Inflammatory macrophage treated with lipopolysaccharide for 1 hour (primary cell): ENCODE measurements around the gene SLC35G6.

Experiments used
- DNase-seq, 2 donors: peaks; one replicate each; pipeline ENCODE4 v3.0.0-alpha.2; 2020 to 2022

SLC35G6 gene

GRCh38 chr17:7508145-7508544 is 26.9 kb downstream of the SLC35G6 start:
- DNase-seq, result no peak

- no peak for DNase-seq
Observed at GRCh38 chr17:7508846-7509245, 27.6 kb downstream of the SLC35G6 start.

- no peak for DNase-seq
Observed at GRCh38 chr17:7509937-7510336, 28.7 kb downstream of the SLC35G6 start.

- DNase-seq, result no peak
Observed at GRCh38 chr17:7511108-7511507, 29.9 kb downstream of the SLC35G6 start.

GRCh38 chr17:7512105-7512504 is 30.9 kb downstream of the SLC35G6 start:
- DNase-seq, result no peak

GRCh38 chr17:7512824-7513540 is 31.7 kb downstream of the SLC35G6 start:
- DNase-seq, result no peak

DNA sequence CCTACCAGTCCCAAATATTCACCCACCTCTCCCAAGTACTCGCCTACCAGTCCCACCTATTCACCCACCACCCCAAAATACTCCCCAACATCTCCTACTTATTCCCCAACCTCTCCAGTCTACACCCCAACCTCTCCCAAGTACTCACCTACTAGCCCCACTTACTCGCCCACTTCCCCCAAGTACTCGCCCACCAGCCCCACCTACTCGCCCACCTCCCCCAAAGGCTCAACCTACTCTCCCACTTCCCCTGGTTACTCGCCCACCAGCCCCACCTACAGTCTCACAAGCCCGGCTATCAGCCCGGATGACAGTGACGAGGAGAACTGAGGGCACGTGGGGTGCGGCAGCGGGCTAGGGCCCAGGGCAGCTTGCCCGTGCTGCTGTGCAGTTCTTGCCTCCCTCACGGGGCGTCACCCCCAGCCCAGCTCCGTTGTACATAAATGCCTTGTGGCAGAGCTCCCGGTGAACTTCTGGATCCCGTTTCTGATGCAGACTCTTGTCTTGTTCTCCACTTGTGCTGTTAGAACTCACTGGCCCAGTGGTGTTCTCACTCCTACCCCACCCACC is 32.7 kb downstream of the SLC35G6 start:
- DNase-seq, result no peak

DNA sequence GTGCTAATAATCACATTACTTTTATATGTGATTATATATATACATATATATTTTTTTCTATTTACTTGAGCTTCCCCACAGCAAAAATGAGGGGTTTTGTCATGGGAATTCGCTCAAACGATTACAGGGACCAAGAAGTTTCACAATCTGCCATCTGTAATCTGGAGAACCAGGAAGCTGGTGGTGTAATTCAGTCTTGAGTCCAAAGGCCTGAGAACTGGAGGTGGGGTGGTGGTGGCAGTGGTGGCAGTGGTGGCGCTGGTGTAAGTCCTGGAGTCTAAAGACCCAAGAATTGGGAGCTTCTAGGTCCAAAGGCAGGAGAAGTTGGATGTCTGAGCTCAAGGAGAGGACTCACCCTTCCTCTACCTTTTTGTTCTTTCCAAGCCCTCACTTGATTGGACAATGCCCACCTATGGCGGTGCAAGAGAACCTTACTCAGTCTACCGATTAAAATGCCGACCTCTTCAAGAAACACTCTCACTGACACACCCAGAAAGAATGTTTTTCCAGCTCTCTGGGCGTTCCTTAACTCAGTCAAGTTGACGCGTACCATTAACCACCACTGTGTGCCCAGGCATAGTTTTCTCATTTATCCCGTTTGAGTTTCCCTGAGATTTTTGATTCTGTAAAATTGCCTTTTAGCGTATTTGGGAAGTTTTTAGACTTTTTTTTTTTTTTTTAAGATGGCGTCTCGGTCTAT is 34.8 kb downstream of the SLC35G6 start:
- DNase-seq, result peak; percentile 77 to 86

DNA sequence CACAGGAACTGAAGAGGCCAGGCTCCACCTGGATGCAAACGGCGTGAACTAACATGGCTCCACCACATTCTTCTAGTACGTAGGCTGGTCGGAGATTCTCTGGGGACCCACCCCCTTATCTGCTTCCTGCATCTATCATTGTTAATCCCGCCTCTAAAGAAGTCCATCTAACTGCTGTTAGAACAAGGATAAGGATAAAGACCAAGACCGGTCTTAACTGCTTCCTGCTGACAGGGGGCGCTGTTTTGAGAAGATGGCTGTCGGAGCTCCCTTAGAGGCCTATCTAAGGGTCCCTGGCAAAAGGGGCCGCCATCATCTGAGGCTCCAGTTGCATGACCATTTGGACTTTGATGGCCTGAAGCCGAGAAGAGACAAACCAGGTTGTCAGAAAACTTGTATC is 41.8 kb downstream of the SLC35G6 start:
- peak; percentile 14 to 62 for DNase-seq

DNA sequence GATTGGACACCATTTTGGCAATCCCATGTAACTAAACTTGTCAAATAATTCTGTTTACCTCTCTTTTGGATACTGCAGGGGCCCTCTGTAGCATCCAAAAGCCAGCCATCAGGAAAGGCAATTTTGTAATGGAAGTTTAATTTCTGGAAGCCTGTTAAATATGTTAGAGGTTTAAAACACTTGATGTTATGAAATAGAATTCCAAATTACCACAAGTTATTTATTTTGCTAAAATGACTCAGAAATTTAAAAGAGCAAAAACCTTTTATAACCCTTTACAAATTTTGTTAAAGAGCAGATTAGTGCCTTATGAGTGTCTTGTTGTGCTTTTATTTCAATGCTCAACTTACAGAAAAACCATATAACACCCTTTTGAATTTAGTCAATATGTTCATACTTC is 47.6 kb downstream of the SLC35G6 start:
- DNase-seq, result no peak

- peak in 1 of 2 donors; percentile 42 for DNase-seq
Observed at GRCh38 chr17:7530023-7530900, 49.0 kb downstream of the SLC35G6 start.
